HepG2 (cell line): ENCODE measurements around the gene AK6. TPM values are rescaled to one million over a fixed set of nuclear protein-coding genes. Genes with fewer than 3 reads are reported as not detected.

Source experiments
- ATAC-seq: fragments of 200-7000 bp; cut with Tn5 transposase; 3 replicates; pipeline ENCODE4 v1.9.1; 2020; ENCODE audit warnings: mild to moderate bottlenecking, moderate library complexity
- BruUV-seq: library from RNA; stranded (reverse); fragments of 400-500 nt; replicated peaks from 2 replicates; lab custom pipeline; 2021; lab: Mats Ljungman, UMichigan
- CTCF ChIA-PET: fragments of 300-600 bp; formaldehyde crosslinking; extraction: SDS; loops from one replicate; lab custom pipeline; 2021; ENCODE audit warnings: low total read pairs, inconsistent platforms, low intra/inter-chr PET ratio; lab: Yijun Ruan, JAX
- POLR2A ChIA-PET: fragments of 350-600 bp; sonication (Branson Sonifier 250); formaldehyde crosslinking; loops from one replicate; lab custom pipeline; 2020; ENCODE audit warnings: antibody characterized with exemption, inconsistent platforms; lab: Yijun Ruan, JAX
- DNase-seq: peaks from one replicate; pipeline ENCODE4 v3.0.0-alpha.2; 2015; ENCODE audit warnings: low spot score
- FAIRE-seq: peaks from 3 replicates; lab custom pipeline; 2011; peaks lifted over from hg19 to GRCh38; lab: Jason Lieb, UNC
- H2AFZ ChIP-seq: one replicate; pipeline ENCODE4 v1.6.1; 2011; ENCODE audit warnings: low read length, inconsistent platforms
- H3K27ac ChIP-seq: fragments of 300-600 bp; 3 replicates; pipeline ENCODE4 v1.8.0; 2011; ENCODE audit warnings: mixed run types, mild to moderate bottlenecking, mixed read lengths, low read length, inconsistent platforms; ENCODE audit not compliant: insufficient read depth; ENCODE audit errors: extremely low read length
- H3K27me3 ChIP-seq, 2 experiments: fragments of 200-600 bp in 1 of 2; 2 replicates in 1 of 2; 3 replicates in 1 of 2; pipeline versions ENCODE4 v1.6.0 to v1.8.0; 2011; ENCODE audit warnings: low read length in 2 of 2, mild to moderate bottlenecking in 2 of 2, moderate library complexity in 2 of 2, inconsistent platforms in 1 of 2; ENCODE audit not compliant: insufficient read depth in 2 of 2, control insufficient read depth in 1 of 2
- H3K36me3 ChIP-seq, 2 experiments: fragments of 200-600 bp in 1 of 2; replicated peaks in 1 of 2; 2 replicates in 1 of 2; 3 replicates in 1 of 2; pipeline versions ENCODE4 v1.5.1 to v1.8.0; 2011; ENCODE audit warnings: low read length in 2 of 2, inconsistent platforms in 1 of 2; ENCODE audit not compliant: insufficient read depth in 2 of 2, control insufficient read depth in 1 of 2
- H3K4me1 ChIP-seq: 2 replicates; pipeline ENCODE4 v1.5.1; 2012; ENCODE audit warnings: low read length, inconsistent platforms; ENCODE audit not compliant: insufficient read depth
- H3K4me2 ChIP-seq: 2 replicates; pipeline ENCODE4 v1.6.0; 2011; ENCODE audit warnings: low read depth, low read length, inconsistent platforms
- H3K4me3 ChIP-seq, 3 experiments: fragments of 200-600 bp in 1 of 3; sonication (generic), shearing (Covaris generic) in 1 of 3; replicated peaks in 1 of 3; 2 replicates each; pipeline ENCODE4 v1.5.1; 2011 to 2016; ENCODE audit warnings: low read length in 3 of 3, inconsistent platforms in 2 of 3, low read depth in 2 of 3, mild to moderate bottlenecking in 2 of 3, control low read depth in 1 of 3, mixed read lengths in 1 of 3; ENCODE audit not compliant: insufficient read depth in 1 of 3
- H3K79me2 ChIP-seq: one replicate; pipeline ENCODE4 v1.6.1; 2011; ENCODE audit warnings: low read length, inconsistent platforms; ENCODE audit not compliant: insufficient read depth
- H3K9ac ChIP-seq: 2 replicates; pipeline ENCODE4 v1.6.0; 2011; ENCODE audit warnings: mild to moderate bottlenecking, low read depth, low read length, inconsistent platforms; ENCODE audit not compliant: insufficient read depth
- H3K9me3 ChIP-seq: 2 replicates; pipeline ENCODE4 v1.5.1; 2012; ENCODE audit warnings: mild to moderate bottlenecking, low read length
- H4K20me1 ChIP-seq: 2 replicates; pipeline ENCODE4 v1.6.0; 2011; ENCODE audit warnings: inconsistent platforms, mild to moderate bottlenecking, low read length, moderate library complexity; ENCODE audit not compliant: insufficient read depth
- AHR ChIP-seq: IDR thresholded peaks from 2 replicates; pipeline ENCODE4 v1.6.1; 2018; ENCODE audit warnings: missing genetic modification reagents, missing compliant biosample characterization
- HOXA9 ChIP-seq: sonication (generic); formaldehyde crosslinking; IDR thresholded peaks from 2 replicates; pipeline ENCODE4 v1.8.1; 2022; ENCODE audit warnings: missing genetic modification reagents, mild to moderate bottlenecking, moderate library complexity, borderline replicate concordance
- MTA1 ChIP-seq: sonication (generic); formaldehyde crosslinking; IDR thresholded peaks from 2 replicates; pipeline ENCODE4 v1.4.0; 2020; ENCODE audit warnings: missing genetic modification reagents, mild to moderate bottlenecking, borderline replicate concordance
- NFIC ChIP-seq: IDR thresholded peaks from 2 replicates; pipeline ENCODE4 v1.6.1; 2012; ENCODE audit warnings: mild to moderate bottlenecking, low read length, inconsistent platforms
- NR2F6 ChIP-seq, 2 experiments: IDR thresholded peaks; 2 replicates each; pipeline ENCODE4 v1.6.1; 2016; ENCODE audit warnings: antibody characterized with exemption in 1 of 2, mild to moderate bottlenecking in 1 of 2
- PHF21A ChIP-seq: sonication (generic); formaldehyde crosslinking; IDR thresholded peaks from 2 replicates; pipeline ENCODE4 v1.5.0; 2020; ENCODE audit warnings: mild to moderate bottlenecking, missing genetic modification reagents
- POGZ ChIP-seq: sonication (generic); formaldehyde crosslinking; IDR thresholded peaks from 2 replicates; pipeline ENCODE4 v1.4.0; 2020; ENCODE audit warnings: mild to moderate bottlenecking, missing genetic modification reagents
- RBFOX2 ChIP-seq: fragments of 200-400 bp; formaldehyde crosslinking; IDR thresholded peaks from 2 replicates; pipeline ENCODE4 v1.6.1; 2017; ENCODE audit warnings: low read depth, mild to moderate bottlenecking, low read length
- ZBTB42 ChIP-seq: sonication (generic); formaldehyde crosslinking; IDR thresholded peaks from 2 replicates; pipeline ENCODE4 v1.5.0; 2020; ENCODE audit warnings: mild to moderate bottlenecking, missing genetic modification reagents
- ZNF121 ChIP-seq: sonication (generic); formaldehyde crosslinking; IDR thresholded peaks from 2 replicates; pipeline ENCODE4 v1.5.0; 2020; ENCODE audit warnings: mild to moderate bottlenecking, missing genetic modification reagents
- ZNF20 ChIP-seq: sonication (generic); formaldehyde crosslinking; IDR thresholded peaks from 2 replicates; pipeline ENCODE4 v1.4.0; 2020; ENCODE audit warnings: mild to moderate bottlenecking, moderate library complexity, missing genetic modification reagents
- ZNF430 ChIP-seq: sonication (generic); formaldehyde crosslinking; IDR thresholded peaks from 2 replicates; pipeline ENCODE4 v1.9.0; 2021; ENCODE audit warnings: mild to moderate bottlenecking, missing genetic modification reagents
- ZNF562 ChIP-seq: sonication (generic); formaldehyde crosslinking; IDR thresholded peaks from 2 replicates; pipeline ENCODE4 v1.8.0; 2022; ENCODE audit warnings: missing genetic modification reagents, borderline replicate concordance
- ZNF572 ChIP-seq: sonication (generic); formaldehyde crosslinking; IDR thresholded peaks from 2 replicates; pipeline ENCODE4 v1.5.1; 2020; ENCODE audit warnings: mild to moderate bottlenecking, missing genetic modification reagents
- ZNF674 ChIP-seq: sonication (generic); formaldehyde crosslinking; IDR thresholded peaks from 2 replicates; pipeline ENCODE4 v1.5.0; 2020; ENCODE audit warnings: low read depth, mild to moderate bottlenecking, missing genetic modification reagents
- ZNF879 ChIP-seq: sonication (generic); formaldehyde crosslinking; IDR thresholded peaks from 2 replicates; pipeline ENCODE4 v1.8.1; 2023; ENCODE audit warnings: missing genetic modification reagents
- WGBS: methylation state at CpG from one replicate; pipeline ENCODE4 v1.1.6; 2017; ENCODE audit warnings: low lambda C conversion rate; 5-methylcytosine and 5-hydroxymethylcytosine counted together
- in situ Hi-C: cut with HindIII; loops from 2 replicates; pipeline ENCODE4 v1.10.0; 2017; ENCODE audit warnings: low pct_unique_long_range_greater_than_20kb; ENCODE audit not compliant: extremely low pct_ligation_motif_present
- intact Hi-C: fragments of 100-400 bp; cut with micrococcal nuclease; formaldehyde crosslinking; loops from one replicate; pipeline ENCODE4 v1.10.0; 2022; ENCODE audit not compliant: unreplicated experiment
- polyA plus RNA-seq, 8 experiments: library from polyadenylated mRNA; depleted of rRNA in 3 of 8; stranded (reverse) in 7 of 8; unstranded in 1 of 8; fragments of >200 nt; fragmentation: Illumina TruSeq in 4 of 8; extraction: Trizol in 4 of 8; gene quantifications; 2 replicates each; pipeline versions ENCODE4 v1.2.1 to v1.2.3, GENCODE V29; 2011 to 2016; ENCODE audit warnings: low read depth in 4 of 8, missing spikeins in 1 of 8, mixed read lengths in 1 of 8; ENCODE audit not compliant: insufficient read depth in 1 of 8
- total RNA-seq, 5 experiments: library from RNA; depleted of rRNA; stranded (reverse); fragments of >200 nt; fragmentation: Illumina TruSeq; extraction: Trizol; gene quantifications; 2 replicates each; pipeline ENCODE4 v1.2.3, GENCODE V29; 2016; ENCODE audit warnings: low read depth in 1 of 5
- TF ChIP-seq, protein P1 (sequence below): sonication (generic); formaldehyde crosslinking; IDR thresholded peaks from 2 replicates; pipeline ENCODE4 v1.5.0; 2020; ENCODE audit warnings: missing genetic modification reagents, mild to moderate bottlenecking, borderline replicate concordance
- TF ChIP-seq, protein P2 (sequence below): sonication (generic); formaldehyde crosslinking; IDR thresholded peaks from 2 replicates; pipeline ENCODE4 v1.5.1; 2020; ENCODE audit warnings: missing genetic modification reagents, mild to moderate bottlenecking, borderline replicate concordance
- TF ChIP-seq, protein P3 (sequence below): sonication (generic); formaldehyde crosslinking; IDR thresholded peaks from 2 replicates; pipeline ENCODE4 v1.5.0; 2020; ENCODE audit warnings: mild to moderate bottlenecking, missing genetic modification reagents, borderline replicate concordance
- TF ChIP-seq, protein P4 (sequence below): sonication (generic); formaldehyde crosslinking; IDR thresholded peaks from 2 replicates; pipeline ENCODE4 v1.4.0; 2020; ENCODE audit warnings: mild to moderate bottlenecking, missing genetic modification reagents

AK6 gene
- total and polyA plus RNA-seq, 2 of the 13 experiments (the other 11 are each of a cell fraction or from before 2014, with no cell fraction given): 31.1 to 77.2 TPM

DNA sequence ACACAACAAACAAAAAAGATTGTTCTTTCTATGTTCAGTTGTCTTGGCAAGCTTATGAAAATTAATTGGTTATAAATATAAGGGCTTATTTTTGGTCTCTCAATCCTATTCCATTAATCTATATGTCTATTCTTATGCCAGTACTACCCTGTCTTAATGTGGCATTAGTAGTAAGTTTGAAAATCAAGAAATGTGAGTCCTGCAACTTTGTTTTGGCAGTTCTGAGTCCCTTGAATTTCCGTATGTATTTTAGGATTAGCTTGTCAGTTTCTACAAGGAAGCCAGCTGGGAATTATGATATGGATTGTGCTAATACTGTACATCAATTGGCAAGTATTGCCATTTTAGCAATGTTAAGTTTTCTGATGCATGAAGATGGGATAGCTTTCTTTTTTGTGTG, 26.2 kb downstream of the AK6 start (continued):
- TF ChIP-seq, protein P1, sequence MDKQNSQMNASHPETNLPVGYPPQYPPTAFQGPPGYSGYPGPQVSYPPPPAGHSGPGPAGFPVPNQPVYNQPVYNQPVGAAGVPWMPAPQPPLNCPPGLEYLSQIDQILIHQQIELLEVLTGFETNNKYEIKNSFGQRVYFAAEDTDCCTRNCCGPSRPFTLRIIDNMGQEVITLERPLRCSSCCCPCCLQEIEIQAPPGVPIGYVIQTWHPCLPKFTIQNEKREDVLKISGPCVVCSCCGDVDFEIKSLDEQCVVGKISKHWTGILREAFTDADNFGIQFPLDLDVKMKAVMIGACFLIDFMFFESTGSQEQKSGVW: no peak
- TF ChIP-seq ZNF879 (CRISPR knock-in tag): no peak
- no peak for TF ChIP-seq RBFOX2
- TF ChIP-seq NFIC: no peak
- no peak for TF ChIP-seq ZNF572
- TF ChIP-seq ZNF20 (CRISPR knock-in tag): no peak
- TF ChIP-seq ZNF430 (CRISPR knock-in tag): no peak
- TF ChIP-seq, protein P2, sequence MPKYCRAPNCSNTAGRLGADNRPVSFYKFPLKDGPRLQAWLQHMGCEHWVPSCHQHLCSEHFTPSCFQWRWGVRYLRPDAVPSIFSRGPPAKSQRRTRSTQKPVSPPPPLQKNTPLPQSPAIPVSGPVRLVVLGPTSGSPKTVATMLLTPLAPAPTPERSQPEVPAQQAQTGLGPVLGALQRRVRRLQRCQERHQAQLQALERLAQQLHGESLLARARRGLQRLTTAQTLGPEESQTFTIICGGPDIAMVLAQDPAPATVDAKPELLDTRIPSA (CRISPR knock-in tag): no peak

DNA sequence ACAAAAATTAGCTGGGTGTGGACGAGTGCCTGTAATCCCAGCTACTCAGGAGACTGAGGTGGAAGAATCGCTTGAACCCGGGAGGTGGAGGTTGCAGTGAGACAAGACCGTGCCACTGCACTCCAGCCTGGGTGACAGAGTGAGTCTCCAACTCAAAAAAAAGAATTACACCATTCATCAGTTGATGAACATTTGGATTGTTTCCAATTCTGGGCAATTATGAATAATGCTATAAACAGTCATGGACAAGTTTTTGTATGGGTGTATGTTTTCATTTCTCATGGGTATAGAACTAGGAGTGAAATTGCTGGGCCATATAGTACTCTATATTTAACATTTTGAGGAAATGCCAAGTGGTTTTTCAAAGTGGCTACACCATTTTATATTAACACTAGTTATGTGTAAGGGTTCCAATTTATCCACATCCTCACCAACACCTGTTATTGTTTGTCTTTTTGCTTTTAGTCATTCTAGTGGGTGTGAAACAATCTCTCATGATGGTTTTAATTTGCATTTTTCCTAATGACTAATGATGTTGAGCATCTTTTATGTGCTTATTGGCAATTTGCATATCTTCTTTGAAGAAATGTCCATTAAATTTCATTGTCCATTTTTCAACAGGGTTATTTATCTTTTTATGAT, 27.7 kb downstream of the AK6 start:
- WGBS: 84% methylated on average over 4 of the region's 4 CpGs
- Histone ChIP-seq H3K27ac (no peak overlapping the region), H3K79me2 (no peaks in the 10 kb centered on the region), H2AFZ (no peak overlapping the region), H3K36me3 (no peaks in the 10 kb centered on the region), H3K4me1 (peaks cover 8% of the 10 kb centered on the region), H4K20me1 (no peaks in the 10 kb centered on the region), H3K27me3 (no peaks in the 10 kb centered on the region; a peak in 1 of 5 replicates), H3K4me3 (no peak overlapping the region), H3K9me3 (no peaks in the 10 kb centered on the region), H3K4me2 (no peak overlapping the region), H3K9ac (no peak overlapping the region)
- intact Hi-C loops: no loop called here
- in situ Hi-C loops: no loop called here
- no TSS peak for BruUV-seq
- FAIRE-seq: no peak
- CTCF ChIA-PET: no interaction called here
- POLR2A ChIA-PET: no interaction called here
- no peak for DNase-seq
- ATAC-seq: no peak
- TF ChIP-seq ZBTB42 (CRISPR knock-in tag): no peak
- no peak for TF ChIP-seq POGZ (CRISPR knock-in tag)
- TF ChIP-seq ZNF121 (CRISPR knock-in tag): no peak
- no peak for TF ChIP-seq HOXA9 (CRISPR knock-in tag)
- TF ChIP-seq MTA1 (CRISPR knock-in tag): no peak
- no peak for TF ChIP-seq PHF21A (CRISPR knock-in tag)
- no peak for TF ChIP-seq NR2F6 (IDR thresholded peaks at IDR 0.05)
- no peak for TF ChIP-seq NR2F6 (CRISPR knock-in tag; IDR thresholded peaks at IDR 0.05)
- TF ChIP-seq, protein P3, sequence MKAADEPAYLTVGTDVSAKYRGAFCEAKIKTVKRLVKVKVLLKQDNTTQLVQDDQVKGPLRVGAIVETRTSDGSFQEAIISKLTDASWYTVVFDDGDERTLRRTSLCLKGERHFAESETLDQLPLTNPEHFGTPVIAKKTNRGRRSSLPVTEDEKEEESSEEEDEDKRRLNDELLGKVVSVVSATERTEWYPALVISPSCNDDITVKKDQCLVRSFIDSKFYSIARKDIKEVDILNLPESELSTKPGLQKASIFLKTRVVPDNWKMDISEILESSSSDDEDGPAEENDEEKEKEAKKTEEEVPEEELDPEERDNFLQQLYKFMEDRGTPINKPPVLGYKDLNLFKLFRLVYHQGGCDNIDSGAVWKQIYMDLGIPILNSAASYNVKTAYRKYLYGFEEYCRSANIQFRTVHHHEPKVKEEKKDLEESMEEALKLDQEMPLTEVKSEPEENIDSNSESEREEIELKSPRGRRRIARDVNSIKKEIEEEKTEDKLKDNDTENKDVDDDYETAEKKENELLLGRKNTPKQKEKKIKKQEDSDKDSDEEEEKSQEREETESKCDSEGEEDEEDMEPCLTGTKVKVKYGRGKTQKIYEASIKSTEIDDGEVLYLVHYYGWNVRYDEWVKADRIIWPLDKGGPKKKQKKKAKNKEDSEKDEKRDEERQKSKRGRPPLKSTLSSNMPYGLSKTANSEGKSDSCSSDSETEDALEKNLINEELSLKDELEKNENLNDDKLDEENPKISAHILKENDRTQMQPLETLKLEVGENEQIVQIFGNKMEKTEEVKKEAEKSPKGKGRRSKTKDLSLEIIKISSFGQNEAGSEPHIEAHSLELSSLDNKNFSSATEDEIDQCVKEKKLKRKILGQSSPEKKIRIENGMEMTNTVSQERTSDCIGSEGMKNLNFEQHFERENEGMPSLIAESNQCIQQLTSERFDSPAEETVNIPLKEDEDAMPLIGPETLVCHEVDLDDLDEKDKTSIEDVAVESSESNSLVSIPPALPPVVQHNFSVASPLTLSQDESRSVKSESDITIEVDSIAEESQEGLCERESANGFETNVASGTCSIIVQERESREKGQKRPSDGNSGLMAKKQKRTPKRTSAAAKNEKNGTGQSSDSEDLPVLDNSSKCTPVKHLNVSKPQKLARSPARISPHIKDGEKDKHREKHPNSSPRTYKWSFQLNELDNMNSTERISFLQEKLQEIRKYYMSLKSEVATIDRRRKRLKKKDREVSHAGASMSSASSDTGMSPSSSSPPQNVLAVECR (CRISPR knock-in tag): no peak
- TF ChIP-seq, protein P4, sequence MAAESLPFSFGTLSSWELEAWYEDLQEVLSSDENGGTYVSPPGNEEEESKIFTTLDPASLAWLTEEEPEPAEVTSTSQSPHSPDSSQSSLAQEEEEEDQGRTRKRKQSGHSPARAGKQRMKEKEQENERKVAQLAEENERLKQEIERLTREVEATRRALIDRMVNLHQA (CRISPR knock-in tag): no peak
- no peak for TF ChIP-seq ZNF674 (CRISPR knock-in tag)
- TF ChIP-seq ZNF562: no peak
- no peak for TF ChIP-seq AHR (CRISPR knock-in tag)
